LNCAP (cell line): ENCODE measurements around the gene DAGLA.

Experiments
- CTCF ChIP-seq: fragments of 450-650 bp; IDR thresholded peaks from 2 replicates; pipeline ENCODE4 v1.5.1; 2017; ENCODE audit warnings: mild to moderate bottlenecking

Gene DAGLA

GRCh38 chr11:61793083-61793828, 113.1 kb downstream of the DAGLA start:
- no peak for TF ChIP-seq CTCF

DNA sequence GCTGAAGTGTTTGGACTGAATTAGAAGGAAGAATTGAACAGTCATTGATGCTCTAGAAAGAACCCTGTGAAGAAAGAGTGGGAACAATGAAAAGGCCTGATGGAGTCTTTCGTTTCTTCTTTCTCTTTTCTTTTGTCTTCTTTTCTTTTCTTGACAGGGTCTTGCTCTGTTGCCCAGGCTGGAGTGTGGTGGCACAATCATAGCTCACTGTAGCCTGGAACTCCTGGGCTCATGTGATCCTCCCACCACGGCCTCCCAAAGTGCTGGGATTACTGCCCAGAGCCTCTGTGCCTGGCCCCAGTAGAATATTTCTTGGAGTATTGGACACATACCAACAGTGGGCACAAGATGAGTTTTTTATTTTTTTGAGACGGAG, 113.6 kb downstream of the DAGLA start:
- TF ChIP-seq CTCF, result no peak

- TF ChIP-seq CTCF, result no peak
These were observed 114.4 kb downstream of the DAGLA start for GRCh38 chr11:61794579-61794978.

GRCh38 chr11:61795459-61795858, 115.3 kb downstream of the DAGLA start:
- TF ChIP-seq CTCF, result no peak

GRCh38 chr11:61795876-61796526, 115.8 kb downstream of the DAGLA start:
- no peak for TF ChIP-seq CTCF
